Endothelial cell of umbilical vein (primary cell): Measurements from ENCODE around the gene MTAP.

ENCODE experiments used
- EZH2 ChIP-seq: IDR thresholded peaks from 2 replicates; pipeline ENCODE4 v1.6.1; 2012; ENCODE audit warnings: borderline replicate concordance, low read depth, mild to moderate bottlenecking, moderate library complexity, low read length, inconsistent platforms; ENCODE audit not compliant: severe bottlenecking
- GATA2 ChIP-seq: IDR thresholded peaks from 2 replicates; pipeline ENCODE4 v1.7.0; 2011; ENCODE audit warnings: low read depth, mild to moderate bottlenecking, moderate library complexity, mixed read lengths, low read length; ENCODE audit not compliant: insufficient read length, insufficient read depth
- JUN ChIP-seq: IDR thresholded peaks from 2 replicates; pipeline ENCODE4 v1.6.1; 2011; ENCODE audit warnings: borderline replicate concordance, low read depth; ENCODE audit not compliant: insufficient read length, insufficient read depth
- MYC ChIP-seq: IDR thresholded peaks from one replicate; pipeline ENCODE4 v1.6.1; 2011; ENCODE audit warnings: mild to moderate bottlenecking, low read depth, low read length
- POLR2A ChIP-seq: IDR thresholded peaks from 2 replicates; pipeline ENCODE4 v1.6.1; 2012; ENCODE audit warnings: low read depth, mild to moderate bottlenecking, control low read depth, low read length
- POLR2AphosphoS5 ChIP-seq: IDR thresholded peaks from 2 replicates; pipeline ENCODE4 v1.6.1; 2012; ENCODE audit warnings: low read depth, mild to moderate bottlenecking, control low read depth, low read length, moderate library complexity; ENCODE audit not compliant: insufficient read depth
- TF ChIP-seq, protein P1 (sequence below): IDR thresholded peaks from 2 replicates; pipeline ENCODE4 v1.6.1; 2011; ENCODE audit not compliant: insufficient read depth, insufficient read length
- TF ChIP-seq, protein P2 (sequence below), 2 donors: IDR thresholded peaks; 1 replicate in 1 of 2; 2 replicates in 1 of 2; pipeline ENCODE4 v1.5.1; 2011; ENCODE audit warnings: low read length in 2 of 2, mild to moderate bottlenecking in 2 of 2, moderate library complexity in 2 of 2, control low read depth in 1 of 2, inconsistent platforms in 1 of 2, low read depth in 1 of 2; ENCODE audit not compliant: insufficient read depth in 1 of 2; ENCODE audit errors: extremely low read depth in 1 of 2

DNA sequence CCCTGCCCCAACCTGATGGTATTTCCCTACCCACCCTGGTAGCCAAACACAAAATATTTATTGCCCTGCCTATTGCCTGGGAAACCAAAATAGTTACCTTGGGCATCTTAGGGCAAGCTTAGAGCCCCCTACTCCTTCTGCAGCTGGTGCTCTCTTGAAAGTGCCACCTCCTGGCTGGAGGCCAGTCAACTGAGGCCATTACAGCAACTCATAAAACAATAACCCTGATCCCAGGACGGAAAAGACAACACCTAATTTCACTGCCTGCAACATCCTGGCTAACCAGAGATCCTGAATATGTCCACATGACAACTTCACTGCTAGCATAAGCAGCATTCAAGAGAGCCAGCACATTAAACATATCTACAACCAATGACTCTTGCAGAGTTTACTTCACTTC is 38.7 kb downstream of the MTAP start:
- TF ChIP-seq, protein P1, sequence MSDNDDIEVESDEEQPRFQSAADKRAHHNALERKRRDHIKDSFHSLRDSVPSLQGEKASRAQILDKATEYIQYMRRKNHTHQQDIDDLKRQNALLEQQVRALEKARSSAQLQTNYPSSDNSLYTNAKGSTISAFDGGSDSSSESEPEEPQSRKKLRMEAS: no peak
- TF ChIP-seq POLR2A: no peak
- TF ChIP-seq POLR2AphosphoS5: no peak
- TF ChIP-seq, protein P2, sequence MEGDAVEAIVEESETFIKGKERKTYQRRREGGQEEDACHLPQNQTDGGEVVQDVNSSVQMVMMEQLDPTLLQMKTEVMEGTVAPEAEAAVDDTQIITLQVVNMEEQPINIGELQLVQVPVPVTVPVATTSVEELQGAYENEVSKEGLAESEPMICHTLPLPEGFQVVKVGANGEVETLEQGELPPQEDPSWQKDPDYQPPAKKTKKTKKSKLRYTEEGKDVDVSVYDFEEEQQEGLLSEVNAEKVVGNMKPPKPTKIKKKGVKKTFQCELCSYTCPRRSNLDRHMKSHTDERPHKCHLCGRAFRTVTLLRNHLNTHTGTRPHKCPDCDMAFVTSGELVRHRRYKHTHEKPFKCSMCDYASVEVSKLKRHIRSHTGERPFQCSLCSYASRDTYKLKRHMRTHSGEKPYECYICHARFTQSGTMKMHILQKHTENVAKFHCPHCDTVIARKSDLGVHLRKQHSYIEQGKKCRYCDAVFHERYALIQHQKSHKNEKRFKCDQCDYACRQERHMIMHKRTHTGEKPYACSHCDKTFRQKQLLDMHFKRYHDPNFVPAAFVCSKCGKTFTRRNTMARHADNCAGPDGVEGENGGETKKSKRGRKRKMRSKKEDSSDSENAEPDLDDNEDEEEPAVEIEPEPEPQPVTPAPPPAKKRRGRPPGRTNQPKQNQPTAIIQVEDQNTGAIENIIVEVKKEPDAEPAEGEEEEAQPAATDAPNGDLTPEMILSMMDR (IDR thresholded peaks at IDR 0.05; ENCODE audit: extremely low read depth in 1 of 2, insufficient read depth in 1 of 2, low read depth in 1 of 2, low read length in 2 of 2): no peak
- no peak for TF ChIP-seq EZH2
- no peak for TF ChIP-seq GATA2
- no peak for TF ChIP-seq JUN
- TF ChIP-seq MYC: no peak
